ENCODE results near the gene PEX14.
"Not testable (repeated sequence)": the region's sequence is repeated elsewhere in the genome, so short reads cannot be mapped to it uniquely, and the experiment has no call there.

Gene PEX14

DNA sequence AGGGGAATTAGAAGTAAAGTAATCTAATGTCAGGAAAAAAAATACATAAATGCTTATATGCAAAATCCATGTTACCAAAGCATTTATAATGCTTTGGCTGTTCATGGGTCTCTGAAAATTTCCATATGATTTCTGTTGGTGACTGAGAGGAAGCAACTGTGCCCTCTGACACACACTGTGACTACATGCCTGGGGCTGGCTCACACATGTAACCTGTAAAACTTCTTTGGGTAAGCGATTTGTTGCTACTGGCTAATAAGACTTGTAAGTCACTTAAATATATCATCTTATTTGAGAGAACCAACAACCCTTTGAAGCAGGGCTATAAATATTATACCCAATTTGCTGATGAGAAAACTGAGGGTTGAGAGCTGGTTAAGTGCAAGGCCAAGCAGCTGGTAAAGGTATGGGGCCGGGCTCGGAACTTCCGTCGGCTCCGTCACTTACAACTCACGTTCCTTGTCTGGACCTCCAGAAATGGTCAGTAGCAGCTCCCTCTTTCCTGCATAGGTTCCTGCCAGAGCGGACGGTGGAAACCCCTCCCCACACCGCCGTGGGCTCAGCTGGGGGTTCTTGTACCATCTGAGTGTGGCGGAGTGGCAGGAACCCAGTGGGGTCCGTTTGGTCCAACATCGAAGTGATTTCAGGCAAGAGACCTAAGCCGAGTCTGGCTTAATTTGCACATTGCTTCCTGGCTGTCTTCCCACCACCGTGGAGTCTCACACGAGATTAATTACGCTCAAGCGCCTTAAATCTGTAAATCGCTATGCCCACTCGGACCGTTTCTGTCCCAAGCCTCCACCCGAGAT is 3.1 kb upstream of the PEX14 start:
- no peaks in the 10 kb centered on the region for H3K27me3 ChIP-seq (ENCODE audit: insufficient read depth, poor library complexity, severe bottlenecking)
- H3K4me3 ChIP-seq (replicated peaks; ENCODE audit: insufficient read depth, low read length), result peak overlapping the region; percentile 77
- H3K27ac ChIP-seq (replicated peaks), result peak overlapping the region; percentile 76
- TF ChIP-seq POLR2AphosphoS5 (IDR thresholded peaks at IDR 0.05; ENCODE audit: low read depth), result no peak
- TF ChIP-seq SPI1 (IDR thresholded peaks at IDR 0.05; ENCODE audit: borderline replicate concordance, low read depth), result no peak
- TF ChIP-seq CTCF (IDR thresholded peaks at IDR 0.05; ENCODE audit: insufficient read depth, low read length), result no peak
- no peak for TF ChIP-seq GABPA (IDR thresholded peaks at IDR 0.05; ENCODE audit: low read depth)
- no peak for DNase-seq (ENCODE audit: low read depth in 1 of 2, low spot score in 1 of 2)

DNA sequence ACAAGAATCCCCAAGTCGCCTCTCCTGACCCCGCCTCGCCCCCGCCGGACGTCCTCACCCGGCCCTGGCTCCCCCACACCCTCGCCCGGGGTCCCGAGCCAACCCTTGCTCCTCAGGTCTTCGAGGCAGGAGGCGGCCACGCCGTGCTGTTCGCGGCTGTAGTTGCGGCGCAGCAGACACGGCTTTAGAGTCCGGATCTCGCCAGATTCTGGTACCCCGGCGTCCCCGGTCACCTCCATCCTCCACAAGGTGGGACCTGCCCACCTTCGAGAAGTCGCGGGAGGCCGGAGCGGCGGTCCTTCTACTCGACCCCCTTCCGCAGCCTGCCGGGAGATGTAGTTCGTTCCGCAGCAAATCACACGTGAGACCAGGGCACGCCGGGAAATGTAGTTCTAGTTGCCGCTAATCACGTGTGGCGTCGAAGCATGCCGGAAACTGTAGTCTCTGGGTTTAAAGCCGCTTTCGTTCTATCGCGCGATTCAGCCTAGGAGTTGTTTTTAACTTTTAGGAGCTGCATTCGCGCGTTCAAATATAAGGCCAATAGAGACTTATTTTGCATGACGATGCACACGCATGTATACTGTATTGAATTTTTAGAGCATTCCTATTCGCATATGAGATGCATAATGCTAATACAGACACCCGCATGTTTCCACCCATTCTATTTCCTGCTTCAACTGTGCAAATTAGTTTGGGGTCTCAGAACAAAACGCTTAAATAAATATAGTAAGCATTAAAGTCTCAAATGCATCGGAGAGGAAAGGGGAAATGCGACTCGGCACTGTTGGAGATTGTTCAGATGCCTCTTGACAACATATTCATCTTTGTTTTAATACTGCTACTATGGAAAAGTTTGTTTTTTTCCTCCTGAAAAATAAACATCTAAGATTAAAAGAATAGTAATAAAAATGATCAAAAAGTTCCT is 2.3 kb upstream of the PEX14 start, which contains the start of gene DFFA:
Gene DFFA, minus strand, starts transcription at position 310 of the 925 bp plus-strand sequence. Its CDS starts 71 bp downstream, at position 239.
- peak; percentile 93 to 97 for DNase-seq (ENCODE audit: low read depth in 1 of 2, low spot score in 1 of 2)
- Histone ChIP-seq H3K4me3 (replicated peaks; ENCODE audit: insufficient read depth, low read length) (peak within 1 kb of the TSS; percentile 77), H3K27me3 (ENCODE audit: insufficient read depth, poor library complexity, severe bottlenecking) (no peaks in the 10 kb centered on the region), H3K27ac (replicated peaks) (peak within 1 kb of the TSS; percentile 76)
- TF ChIP-seq SPI1 (IDR thresholded peaks at IDR 0.05; ENCODE audit: borderline replicate concordance, low read depth) (peak; percentile 35; the same call in 1 of the 2 replicates), POLR2AphosphoS5 (IDR thresholded peaks at IDR 0.05; ENCODE audit: low read depth) (no peak; the same call in 1 of the 2 replicates), GABPA (IDR thresholded peaks at IDR 0.05; ENCODE audit: low read depth) (peak; percentile 63)
- TF ChIP-seq, protein P1, sequence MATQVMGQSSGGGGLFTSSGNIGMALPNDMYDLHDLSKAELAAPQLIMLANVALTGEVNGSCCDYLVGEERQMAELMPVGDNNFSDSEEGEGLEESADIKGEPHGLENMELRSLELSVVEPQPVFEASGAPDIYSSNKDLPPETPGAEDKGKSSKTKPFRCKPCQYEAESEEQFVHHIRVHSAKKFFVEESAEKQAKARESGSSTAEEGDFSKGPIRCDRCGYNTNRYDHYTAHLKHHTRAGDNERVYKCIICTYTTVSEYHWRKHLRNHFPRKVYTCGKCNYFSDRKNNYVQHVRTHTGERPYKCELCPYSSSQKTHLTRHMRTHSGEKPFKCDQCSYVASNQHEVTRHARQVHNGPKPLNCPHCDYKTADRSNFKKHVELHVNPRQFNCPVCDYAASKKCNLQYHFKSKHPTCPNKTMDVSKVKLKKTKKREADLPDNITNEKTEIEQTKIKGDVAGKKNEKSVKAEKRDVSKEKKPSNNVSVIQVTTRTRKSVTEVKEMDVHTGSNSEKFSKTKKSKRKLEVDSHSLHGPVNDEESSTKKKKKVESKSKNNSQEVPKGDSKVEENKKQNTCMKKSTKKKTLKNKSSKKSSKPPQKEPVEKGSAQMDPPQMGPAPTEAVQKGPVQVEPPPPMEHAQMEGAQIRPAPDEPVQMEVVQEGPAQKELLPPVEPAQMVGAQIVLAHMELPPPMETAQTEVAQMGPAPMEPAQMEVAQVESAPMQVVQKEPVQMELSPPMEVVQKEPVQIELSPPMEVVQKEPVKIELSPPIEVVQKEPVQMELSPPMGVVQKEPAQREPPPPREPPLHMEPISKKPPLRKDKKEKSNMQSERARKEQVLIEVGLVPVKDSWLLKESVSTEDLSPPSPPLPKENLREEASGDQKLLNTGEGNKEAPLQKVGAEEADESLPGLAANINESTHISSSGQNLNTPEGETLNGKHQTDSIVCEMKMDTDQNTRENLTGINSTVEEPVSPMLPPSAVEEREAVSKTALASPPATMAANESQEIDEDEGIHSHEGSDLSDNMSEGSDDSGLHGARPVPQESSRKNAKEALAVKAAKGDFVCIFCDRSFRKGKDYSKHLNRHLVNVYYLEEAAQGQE (IDR thresholded peaks at IDR 0.05; ENCODE audit: insufficient replicate concordance, low read depth), result peak; percentile 38

DNA sequence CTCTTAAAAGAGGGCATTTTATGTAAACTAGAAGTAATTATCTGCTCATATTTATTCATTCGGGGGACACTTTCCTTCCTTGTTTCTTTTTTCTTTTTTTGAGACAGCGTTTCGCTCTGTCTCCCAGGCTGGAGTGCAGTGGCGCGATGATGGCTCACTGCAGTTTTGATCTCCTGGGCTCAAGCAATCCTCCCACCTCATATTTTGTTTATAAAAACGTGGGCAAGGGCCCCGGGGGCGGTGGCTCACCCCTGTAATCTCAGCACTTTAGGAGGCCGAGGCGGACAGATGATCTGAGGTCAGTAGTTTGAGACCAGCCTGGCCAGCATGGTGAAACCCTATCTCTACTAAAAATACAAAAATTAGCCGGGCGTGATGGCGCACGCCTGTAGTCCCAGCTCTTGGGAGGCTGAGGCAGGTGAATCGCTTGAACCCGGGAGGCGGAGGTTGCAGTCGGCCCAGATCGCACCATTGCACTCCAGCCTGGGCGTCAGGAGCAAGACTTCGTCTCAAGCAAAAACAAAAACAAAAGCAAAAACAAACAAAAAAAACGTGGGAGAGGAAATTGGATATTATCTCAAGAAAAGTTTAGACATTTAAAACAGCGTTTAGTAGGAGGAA is 1.5 kb upstream of the PEX14 start:
- TF ChIP-seq POLR2AphosphoS5 (IDR thresholded peaks at IDR 0.05; ENCODE audit: low read depth) (no peak), GABPA (IDR thresholded peaks at IDR 0.05; ENCODE audit: low read depth) (no peak), SPI1 (IDR thresholded peaks at IDR 0.05; ENCODE audit: borderline replicate concordance, low read depth) (no peak)
- TF ChIP-seq, protein P1 (IDR thresholded peaks at IDR 0.05; ENCODE audit: insufficient replicate concordance, low read depth), result no peak
- no peaks in the 10 kb centered on the region for H3K27me3 ChIP-seq (ENCODE audit: insufficient read depth, poor library complexity, severe bottlenecking)
- H3K27ac ChIP-seq (replicated peaks), result peak overlapping the region; percentile 76
- no peak overlapping the region for H3K4me3 ChIP-seq (replicated peaks; ENCODE audit: insufficient read depth, low read length)
- no peak for DNase-seq (ENCODE audit: low read depth in 1 of 2, low spot score in 1 of 2)

GRCh38 chr1:10474309-10474612 is 489 bp upstream of the PEX14 start:
- not testable (repeated sequence) for DNase-seq (ENCODE audit: low read depth in 1 of 2, low spot score in 1 of 2); H3K27me3 ChIP-seq (ENCODE audit: insufficient read depth, poor library complexity, severe bottlenecking)
- peak overlapping the region; percentile 72 for H3K27ac ChIP-seq (replicated peaks)
- peak overlapping the region; percentile 99 for H3K4me3 ChIP-seq (replicated peaks; ENCODE audit: insufficient read depth, low read length)

All from HL-60 (cell line).